Stimulated activated CD4-positive, alpha-beta T cell treated with anti-CD3 and anti-CD28 coated beads, Interleukin-12 subunit alpha, Interleukin-12 subunit beta, amount 100 ng/mL, for 4 hours (primary cell): ENCODE results near the gene ORMDL1.
"Not testable (repeated sequence)": the region's sequence is repeated elsewhere in the genome, so short reads cannot be mapped to it uniquely, and the experiment has no call there.

Experiments used
- DNase-seq: peaks from one replicate; pipeline ENCODE4 v3.0.0-alpha.2; 2020

The ORMDL1 gene

DNA sequence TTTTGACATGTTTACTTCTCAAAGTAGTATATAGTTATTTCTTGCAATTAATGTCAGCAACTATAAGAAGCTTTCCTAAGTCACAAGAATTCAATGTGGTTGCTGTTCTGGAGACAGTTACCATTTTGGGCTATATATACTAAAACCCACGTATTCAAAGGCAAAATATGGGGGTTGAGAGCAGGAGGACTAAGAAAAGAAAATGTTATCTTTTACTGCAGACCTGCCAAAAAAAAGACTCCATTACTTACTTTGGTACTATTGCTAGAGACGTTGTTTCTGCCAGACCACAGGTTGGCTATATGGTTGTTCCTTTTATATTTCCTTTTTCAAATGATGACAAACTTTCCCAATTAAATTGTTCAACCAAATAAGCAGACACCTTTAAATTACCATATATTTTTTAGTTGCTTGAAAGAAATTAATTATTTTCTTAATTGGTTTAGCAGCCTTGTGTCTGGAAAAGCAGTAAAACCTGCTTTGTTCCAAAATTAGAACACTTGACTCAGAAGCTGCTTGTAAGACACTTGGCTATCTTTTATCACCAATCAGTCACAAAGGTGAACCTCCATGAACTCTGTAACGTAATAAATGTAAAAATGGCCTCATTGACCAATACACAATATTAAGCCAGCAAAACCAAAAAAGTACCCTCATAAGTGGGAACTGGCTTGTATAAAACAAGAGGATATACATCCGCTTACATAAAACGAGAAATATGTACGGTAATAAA, 13.4 kb downstream of the ORMDL1 start:
- DNase-seq = no peak

DNA sequence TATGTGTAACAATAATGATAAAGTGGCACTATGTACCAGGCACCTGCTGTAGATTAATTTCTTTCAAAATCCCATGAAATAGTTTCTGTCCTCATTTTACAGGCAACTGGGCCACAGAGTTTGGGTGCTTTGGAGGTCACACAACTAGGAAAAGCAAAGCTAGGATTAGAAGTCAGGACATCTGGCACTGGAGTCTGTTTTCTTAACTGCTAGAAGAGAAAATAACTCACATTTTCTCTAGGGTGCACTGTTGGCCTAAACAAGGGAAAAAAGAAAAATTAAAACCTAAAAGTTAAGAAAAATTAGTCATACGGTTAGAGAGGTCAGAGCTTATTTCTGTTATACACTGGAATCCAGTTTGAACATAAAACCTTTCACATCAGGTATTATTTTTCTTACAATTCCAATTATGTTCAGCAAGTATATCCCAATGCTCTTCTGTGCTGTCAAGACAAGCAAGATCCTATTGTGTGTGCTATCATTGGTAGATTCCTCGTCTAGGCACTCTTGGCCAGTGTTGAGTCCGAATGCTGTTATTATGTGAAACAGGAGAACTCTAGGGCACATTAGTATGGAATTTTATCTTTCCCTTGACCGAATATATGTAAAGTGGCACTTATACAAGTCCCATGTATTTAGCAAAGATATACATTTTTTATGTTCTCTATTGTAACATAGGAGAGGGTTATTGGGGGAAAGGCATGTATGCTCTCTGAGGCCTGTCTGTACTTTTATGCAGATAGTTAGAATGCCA, 20.1 kb downstream of the ORMDL1 start:
- DNase-seq = no peak

GRCh38 chr2:189762551-189763298, 21.4 kb downstream of the ORMDL1 start, which contains the start of gene OSGEPL1:
OSGEPL1 (minus strand) TSS chr2:189762792; CDS start chr2:189761640, 1,152 bp downstream.
- peak; percentile 90 for DNase-seq

GRCh38 chr2:189762229-189762550, 21.9 kb downstream of the ORMDL1 start:
- no peak for DNase-seq

- not testable (repeated sequence) for DNase-seq
These were observed 24.0 kb downstream of the ORMDL1 start for GRCh38 chr2:189760154-189760553.

DNA sequence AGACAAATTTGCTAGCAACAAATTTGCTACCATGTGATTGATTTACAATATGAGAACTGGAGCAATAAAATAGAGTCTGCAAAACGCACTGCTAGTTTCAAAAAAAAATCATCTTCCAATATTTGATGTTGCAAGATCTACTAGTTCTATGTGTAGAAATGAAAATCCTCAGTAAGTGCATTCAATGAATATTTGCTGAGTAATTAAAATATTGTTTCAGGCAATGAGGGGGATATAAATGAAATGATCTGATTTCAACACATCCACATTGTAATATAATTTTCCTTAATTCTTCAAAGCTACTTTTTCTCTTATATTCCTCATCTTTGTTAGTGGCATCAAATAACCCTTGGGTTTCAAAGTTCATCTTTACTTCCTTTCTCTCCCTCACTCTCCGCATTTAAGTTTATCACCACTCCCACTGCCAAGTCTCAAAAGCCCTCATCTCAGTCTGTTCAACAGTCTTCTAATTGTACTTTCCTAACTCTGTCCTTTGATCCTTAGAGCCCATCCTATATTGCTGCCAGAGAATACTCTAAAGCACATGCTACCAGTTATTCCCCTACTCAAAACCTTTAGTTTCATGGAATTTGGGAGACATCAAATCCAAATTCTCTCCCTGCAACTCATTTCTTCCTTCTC, 27.7 kb downstream of the ORMDL1 start:
- no peak for DNase-seq

DNA sequence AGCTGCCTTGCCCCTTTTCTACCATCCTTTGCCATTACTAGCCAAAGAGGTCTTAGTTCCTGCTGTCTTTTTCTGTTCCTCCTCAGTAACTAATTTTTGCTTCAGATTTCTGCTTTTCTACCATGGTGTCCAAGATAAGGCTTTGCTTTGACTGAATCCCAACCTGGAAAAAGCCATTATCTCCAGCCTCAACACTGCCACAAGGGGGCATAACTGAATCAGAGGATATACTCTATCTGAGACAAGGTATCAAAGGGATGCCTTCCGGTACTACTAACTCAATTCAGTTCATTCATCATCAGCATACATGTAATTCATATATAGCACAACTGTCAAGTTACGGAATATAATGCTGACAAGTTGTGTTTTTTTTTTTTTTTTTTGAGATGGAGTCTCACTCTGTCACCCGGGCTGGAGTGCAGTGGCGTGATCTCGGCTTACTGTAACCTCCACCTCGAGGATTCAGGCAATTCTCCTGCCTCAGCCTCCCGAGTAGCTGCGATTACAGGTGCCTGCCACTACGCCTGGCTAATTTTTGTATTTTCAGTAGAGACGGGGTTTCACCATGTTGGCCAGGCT, 33.0 kb downstream of the ORMDL1 start:
- DNase-seq = peak; percentile 6

- DNase-seq = no peak
These were observed 54.7 kb downstream of the ORMDL1 start for GRCh38 chr2:189729430-189729829.

GRCh38 chr2:189726849-189727248, 57.3 kb downstream of the ORMDL1 start:
- no peak for DNase-seq

DNA sequence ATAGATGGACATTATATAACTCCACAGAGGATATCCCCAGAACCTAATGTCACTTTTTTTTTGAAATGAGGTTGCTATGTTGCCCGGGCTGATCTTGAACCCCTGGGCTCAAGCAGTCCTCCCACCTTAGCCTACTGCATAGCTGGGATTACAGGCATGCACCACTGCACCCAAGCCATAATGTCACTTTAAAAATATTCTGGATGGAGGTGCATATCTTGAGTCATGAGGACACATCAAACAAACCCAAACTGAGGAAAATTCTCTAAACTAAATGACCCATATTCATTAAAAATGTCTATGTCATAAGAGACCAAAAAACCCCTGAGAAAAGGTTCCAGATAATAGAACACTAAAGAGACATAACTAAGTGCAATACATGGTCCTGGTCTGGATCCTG, 57.9 kb downstream of the ORMDL1 start:
- DNase-seq = no peak

DNA sequence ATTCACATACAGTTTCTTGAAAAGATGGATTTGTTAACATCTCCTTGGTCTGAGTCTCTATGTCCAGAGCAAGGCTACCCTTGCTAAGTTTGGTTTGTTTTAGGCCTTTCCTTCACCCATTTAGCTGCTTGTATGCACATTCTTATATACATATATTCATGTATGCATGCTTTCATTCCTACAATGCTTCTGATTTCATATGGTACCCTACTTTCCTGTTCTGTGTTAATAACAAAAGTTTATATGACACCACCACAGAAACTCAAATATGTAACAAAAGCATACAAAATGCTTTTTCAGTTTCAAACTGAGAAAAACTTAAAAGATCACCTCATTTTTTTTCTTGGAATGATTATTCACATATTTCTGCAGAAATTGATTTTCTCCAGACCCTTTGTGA, 60.9 kb downstream of the ORMDL1 start:
- DNase-seq = no peak
